H1 (cell line): ENCODE data around the gene RFX2. TPM values are rescaled to one million over a fixed set of nuclear protein-coding genes. Genes with fewer than 3 reads are reported as not detected.
A peak's percentile ranks its signal among the peaks of the same experiment; 100 is the strongest.

Experiments
- CTCF ChIA-PET: fragments of 300-600 bp; sonication (Branson Sonifier 250); formaldehyde crosslinking; loops from one replicate; lab custom pipeline; 2021; ENCODE audit not compliant: partially characterized antibody; lab: Charles Lee
- POLR2A ChIA-PET: fragments of 300-600 bp; sonication (Branson Sonifier 250); formaldehyde crosslinking; loops from one replicate; lab custom pipeline; 2021; ENCODE audit warnings: inconsistent platforms; ENCODE audit not compliant: partially characterized antibody; lab: Charles Lee
- DNase-seq, 2 experiments: peaks; one replicate each; pipeline versions ENCODE4 v3.0.0 to v3.0.0-alpha.2; 2010 to 2022; ENCODE audit warnings: low spot score in 2 of 2, low read depth in 1 of 2, mixed read lengths in 1 of 2
- FAIRE-seq: peaks from 2 replicates; lab custom pipeline; 2011; peaks lifted over from hg19 to GRCh38; lab: Jason Lieb, UNC
- H2AFZ ChIP-seq: 2 replicates; pipeline ENCODE4 v1.8.1; 2012; ENCODE audit warnings: low read length, inconsistent platforms
- H2AK5ac ChIP-seq: 2 replicates; pipeline ENCODE4 v1.6.1; 2013; ENCODE audit warnings: low read depth, low read length
- H2BK120ac ChIP-seq: replicated peaks from 2 replicates; pipeline ENCODE3; 2013; ENCODE audit warnings: low read depth, low read length, inconsistent platforms
- H2BK12ac ChIP-seq: 2 replicates; pipeline ENCODE4 v1.6.1; 2013; ENCODE audit warnings: low read depth, low read length
- H2BK15ac ChIP-seq: 2 replicates; pipeline ENCODE4 v1.6.1; 2013; ENCODE audit warnings: low read length
- H2BK20ac ChIP-seq: 2 replicates; pipeline ENCODE4 v1.6.1; 2013; ENCODE audit warnings: low read length
- H2BK5ac ChIP-seq: 2 replicates; pipeline ENCODE4 v1.6.1; 2013; ENCODE audit warnings: low read depth, low read length
- H3K14ac ChIP-seq: 2 replicates; pipeline ENCODE4 v1.6.1; 2013; ENCODE audit warnings: inconsistent platforms; ENCODE audit not compliant: insufficient read length
- H3K18ac ChIP-seq: 2 replicates; pipeline ENCODE4 v1.6.1; 2013; ENCODE audit warnings: low read length; ENCODE audit errors: extremely low read depth
- H3K23ac ChIP-seq: 2 replicates; pipeline ENCODE4 v1.6.1; 2013; ENCODE audit warnings: inconsistent platforms; ENCODE audit not compliant: insufficient read length
- H3K23me2 ChIP-seq: 2 replicates; pipeline ENCODE4 v1.6.1; 2013; ENCODE audit warnings: low read depth, low read length
- H3K27ac ChIP-seq: 2 replicates; pipeline ENCODE4 v1.6.1; 2011; ENCODE audit warnings: low read depth, low read length, inconsistent platforms
- H3K27me3 ChIP-seq, 4 experiments: replicated peaks in 1 of 4; 1 replicate in 1 of 4; 2 replicates in 3 of 4; pipeline versions ENCODE4 v1.6.1 to v1.8.1; 2011 to 2013; ENCODE audit warnings: low read length in 3 of 4, mild to moderate bottlenecking in 3 of 4, inconsistent platforms in 2 of 4, mixed read lengths in 2 of 4, moderate library complexity in 1 of 4; ENCODE audit not compliant: control insufficient read depth in 3 of 4, insufficient read depth in 3 of 4; ENCODE audit errors: extremely low read depth in 1 of 4
- H3K36me3 ChIP-seq, 4 experiments: 2 replicates each; pipeline versions ENCODE4 v1.6.1 to v1.8.1; 2011 to 2013; ENCODE audit warnings: mild to moderate bottlenecking in 4 of 4, low read length in 3 of 4, moderate library complexity in 2 of 4, control low read depth in 1 of 4, inconsistent platforms in 1 of 4; ENCODE audit not compliant: insufficient read depth in 4 of 4, control insufficient read depth in 2 of 4
- H3K4ac ChIP-seq: replicated peaks from 2 replicates; pipeline ENCODE3; 2013; ENCODE audit warnings: low read length, low read depth, mixed read lengths, inconsistent platforms; ENCODE audit not compliant: insufficient read length
- H3K4me1 ChIP-seq, 4 experiments: replicated peaks in 1 of 4; 1 replicate in 1 of 4; 2 replicates in 3 of 4; pipeline versions ENCODE4 v1.6.1 to v1.8.1; 2011 to 2013; ENCODE audit warnings: low read length in 3 of 4, inconsistent platforms in 2 of 4, mixed read lengths in 1 of 4; ENCODE audit not compliant: insufficient read depth in 4 of 4, control insufficient read depth in 3 of 4
- H3K4me2 ChIP-seq, 2 experiments: 2 replicates each; pipeline versions ENCODE4 v1.6.1 to v1.8.1; 2011 to 2013; ENCODE audit warnings: low read depth in 2 of 2, low read length in 2 of 2, control low read depth in 1 of 2, inconsistent platforms in 1 of 2, mild to moderate bottlenecking in 1 of 2; ENCODE audit not compliant: insufficient read depth in 1 of 2
- H3K4me3 ChIP-seq, 4 experiments: fragments of 200-600, 300-600 bp in 1 of 4; sonication (generic), shearing (Covaris generic), sonication (Bioruptor Twin) in 1 of 4; 2 replicates each; pipeline versions ENCODE4 v1.5.1 to v1.8.1; 2011 to 2016; ENCODE audit warnings: low read length in 4 of 4, low read depth in 3 of 4, control low read depth in 2 of 4, inconsistent platforms in 2 of 4, mild to moderate bottlenecking in 2 of 4, mixed read lengths in 1 of 4, moderate library complexity in 1 of 4; ENCODE audit not compliant: insufficient read depth in 2 of 4; ENCODE audit errors: extremely low read depth in 1 of 4
- H3K56ac ChIP-seq: replicated peaks from 2 replicates; pipeline ENCODE3; 2013; ENCODE audit warnings: low read depth, mild to moderate bottlenecking, mixed read lengths, low read length, inconsistent platforms; ENCODE audit not compliant: insufficient read length
- H3K79me1 ChIP-seq: 2 replicates; pipeline ENCODE4 v1.6.1; 2013; ENCODE audit warnings: low read depth, low read length, control low read depth
- H3K79me2 ChIP-seq, 2 experiments: 2 replicates each; pipeline versions ENCODE4 v1.6.1 to v1.8.1; 2012 to 2013; ENCODE audit warnings: low read length in 2 of 2, mild to moderate bottlenecking in 2 of 2, inconsistent platforms in 1 of 2; ENCODE audit not compliant: insufficient read depth in 2 of 2, control insufficient read depth in 1 of 2
- H3K9ac ChIP-seq, 4 experiments: replicated peaks in 1 of 4; 1 replicate in 1 of 4; 2 replicates in 3 of 4; pipeline versions ENCODE4 v1.6.1 to v1.8.1; 2011 to 2013; ENCODE audit warnings: low read depth in 3 of 4, low read length in 3 of 4, control low read depth in 2 of 4, mild to moderate bottlenecking in 2 of 4, moderate library complexity in 2 of 4, inconsistent platforms in 1 of 4; ENCODE audit errors: extremely low read depth in 1 of 4
- H3K9me3 ChIP-seq, 2 experiments: 2 replicates each; pipeline versions ENCODE4 v1.6.1 to v1.8.1; 2012 to 2013; ENCODE audit warnings: mild to moderate bottlenecking in 2 of 2, moderate library complexity in 2 of 2, control low read depth in 1 of 2, inconsistent platforms in 1 of 2, low read depth in 1 of 2, low read length in 1 of 2, mixed read lengths in 1 of 2; ENCODE audit not compliant: insufficient read depth in 2 of 2
- H4K20me1 ChIP-seq, 2 experiments: replicated peaks in 1 of 2; 2 replicates each; pipeline versions ENCODE3 to v1.8.1; 2011 to 2013; ENCODE audit warnings: inconsistent platforms in 2 of 2, low read length in 2 of 2, mild to moderate bottlenecking in 1 of 2; ENCODE audit not compliant: insufficient read depth in 2 of 2, control insufficient read depth in 1 of 2
- H4K5ac ChIP-seq: 2 replicates; pipeline ENCODE4 v1.6.1; 2013; ENCODE audit warnings: low read length, low read depth, mixed read lengths, inconsistent platforms; ENCODE audit not compliant: insufficient read length
- H4K8ac ChIP-seq: 2 replicates; pipeline ENCODE4 v1.8.0; 2013; ENCODE audit warnings: mild to moderate bottlenecking, moderate library complexity, low read length, inconsistent platforms; ENCODE audit not compliant: insufficient read depth; ENCODE audit errors: extremely low read depth
- H4K91ac ChIP-seq: replicated peaks from 2 replicates; pipeline ENCODE3; 2013; ENCODE audit warnings: low read length, mixed read lengths, inconsistent platforms; ENCODE audit not compliant: insufficient read length
- ATF2 ChIP-seq: IDR thresholded peaks from 2 replicates; pipeline ENCODE4 v1.6.1; 2012; ENCODE audit warnings: low read length, inconsistent platforms
- BCL11A ChIP-seq, 2 experiments: IDR thresholded peaks; one replicate each; pipeline ENCODE4 v1.6.1; 2011; ENCODE audit warnings: low read depth in 2 of 2, low read length in 2 of 2, mild to moderate bottlenecking in 2 of 2
- CTCF ChIP-seq, 3 experiments: IDR thresholded peaks; 1 replicate in 2 of 3; 2 replicates in 1 of 3; pipeline versions ENCODE4 v1.5.1 to v1.6.1; 2011; ENCODE audit warnings: low read length in 3 of 3, mild to moderate bottlenecking in 3 of 3, inconsistent platforms in 2 of 3, low read depth in 1 of 3, moderate library complexity in 1 of 3; ENCODE audit not compliant: insufficient read depth in 1 of 3; ENCODE audit errors: control extremely low read depth in 1 of 3
- EGR1 ChIP-seq: IDR thresholded peaks from 2 replicates; pipeline ENCODE4 v1.6.1; 2011; ENCODE audit warnings: low read depth, low read length, borderline replicate concordance
- EP300 ChIP-seq, 2 experiments: IDR thresholded peaks; 1 replicate in 1 of 2; 2 replicates in 1 of 2; pipeline ENCODE4 v1.6.1; 2011 to 2012; ENCODE audit warnings: low read depth in 2 of 2, low read length in 2 of 2, mild to moderate bottlenecking in 2 of 2, borderline replicate concordance in 1 of 2, inconsistent platforms in 1 of 2, moderate library complexity in 1 of 2
- FOSL1 ChIP-seq: IDR thresholded peaks from 2 replicates; pipeline ENCODE4 v1.6.1; 2011; ENCODE audit warnings: mild to moderate bottlenecking, low read depth, low read length, moderate library complexity; ENCODE audit not compliant: insufficient read depth
- PHF8 ChIP-seq: fragments of 200-600 bp; sonication (generic); conservative IDR thresholded peaks from 2 replicates; pipeline ENCODE4 v1.7.1; 2012; ENCODE audit warnings: low read depth, mild to moderate bottlenecking, inconsistent platforms, low read length, moderate library complexity
- SP4 ChIP-seq: IDR thresholded peaks from 2 replicates; pipeline ENCODE4 v1.6.1; 2012; ENCODE audit warnings: low read length, inconsistent platforms
- TCF12 ChIP-seq: IDR thresholded peaks from 2 replicates; pipeline ENCODE4 v1.6.1; 2011; ENCODE audit warnings: low read depth, mild to moderate bottlenecking, low read length
- WGBS, 2 experiments: shearing (Covaris generic) in 1 of 2; methylation state at CpG; one replicate each; pipeline versions ENCODE4 v1.1.6 to v1.1.7; 2013 to 2015; ENCODE audit warnings: low lambda C conversion rate in 2 of 2, mixed read lengths in 2 of 2, inconsistent platforms in 1 of 2, low coverage in 1 of 2, missing lambda C conversion rate in 1 of 2; ENCODE audit not compliant: insufficient replicate concordance in 2 of 2, insufficient coverage in 1 of 2, insufficient read length in 1 of 2; ENCODE audit errors: extremely low coverage in 1 of 2, missing lambda C conversion rate in 1 of 2; 5-methylcytosine and 5-hydroxymethylcytosine counted together
- polyA plus RNA-seq, 7 experiments: library from polyadenylated mRNA; depleted of rRNA in 3 of 7; stranded (reverse) in 5 of 7; unstranded in 2 of 7; fragments of >200 nt in 5 of 7; fragments of 200-250 nt in 2 of 7; gene quantifications; 1 replicate in 5 of 7; 2 replicates in 1 of 7; 4 replicates in 1 of 7; pipeline versions ENCODE4 v1.2.1 to v1.2.3, GENCODE V29; 2011 to 2013; ENCODE audit warnings: missing spikeins in 2 of 7, mixed read lengths in 2 of 7
- total RNA-seq: library from RNA; stranded (reverse); fragmentation: NEBNext Ultra II Directional; extraction: Animal tissue kit (Norgen Biotek cat#: 25700); gene quantifications from 2 replicates; pipeline ENCODE4 v1.2.1, GENCODE V29; 2021

RFX2 gene
- total and polyA plus RNA-seq, 2 of the 8 experiments (the other 6 are each of a cell fraction or from before 2014, with no cell fraction given), result 4.8 to 5.3 TPM

- no peak overlapping the region for H4K91ac ChIP-seq
- H3K23me2 ChIP-seq, result no peaks in the 10 kb centered on the region
- no peak overlapping the region for H3K18ac ChIP-seq
- H2AK5ac ChIP-seq, result no peak overlapping the region; the same call in 1 of the 2 replicates
- peaks cover 46% of the 10 kb centered on the region for H3K79me1 ChIP-seq
- TF ChIP-seq TCF12, result no peak
- TF ChIP-seq BCL11A (IDR thresholded peaks at IDR 0.05; ENCODE audit: low read depth in 2 of 2, low read length in 2 of 2), result no peak
- TF ChIP-seq CTCF (IDR thresholded peaks at IDR 0.05; ENCODE audit: control extremely low read depth in 1 of 3, insufficient read depth in 1 of 3, low read depth in 1 of 3, low read length in 3 of 3), result no peak
- no peak for TF ChIP-seq PHF8
- no peak for TF ChIP-seq EP300 (IDR thresholded peaks at IDR 0.05; ENCODE audit: borderline replicate concordance in 1 of 2, low read depth in 2 of 2, low read length in 2 of 2)
- no peak for TF ChIP-seq FOSL1
- no peak for TF ChIP-seq SP4
- TF ChIP-seq ATF2, result no peak
- no peak for TF ChIP-seq EGR1
- H2BK12ac ChIP-seq, result no peak overlapping the region
- no peak overlapping the region for H3K56ac ChIP-seq
- H3K27ac ChIP-seq, result no peak overlapping the region
- no peak overlapping the region for H3K4me3 ChIP-seq
- H4K8ac ChIP-seq, result no peak overlapping the region
- H3K14ac ChIP-seq, result no peak overlapping the region
- no peaks in the 10 kb centered on the region for H3K36me3 ChIP-seq
- 90% methylated on average over 12 of the region's 12 CpGs; no CpG with 5 or more reads in 1 of the 2 experiments for WGBS, 2 experiments
- peaks cover 15 to 48% (median 35%) of the 10 kb centered on the region in 4 experiments for H3K4me1 ChIP-seq
- no peak overlapping the region for H2BK120ac ChIP-seq
- no peak for DNase-seq
- 0 out of 2 replicates have a peak overlapping the region, but pooled peaks have one; percentile 9 for H2BK5ac ChIP-seq
- H2BK15ac ChIP-seq, result no peak overlapping the region
- H3K79me2 ChIP-seq, result peaks cover 9 to 94% of the 10 kb centered on the region in 2 experiments
- H3K23ac ChIP-seq, result no peak overlapping the region
- H3K9ac ChIP-seq, result no peak overlapping the region
- no peak overlapping the region for H4K5ac ChIP-seq
- ChIA-PET POLR2A (interaction anchor here (0.9 to 1.9 kb wide), 5 partner anchors 10 to 64 kb away, joined by 3 to 6 read pairs (median 4); partner anchors contain the start of gene RANBP3), CTCF (interaction anchor here (0.8 to 5.8 kb wide), 8 partner anchors 8 to 153 kb away, joined by 3 to 43 read pairs (median 4); no protein-coding TSS in a partner anchor)
- peaks cover 35 to 47% of the 10 kb centered on the region in 2 experiments for H4K20me1 ChIP-seq
- no peak overlapping the region for H3K4me2 ChIP-seq
- no peak overlapping the region for H2AFZ ChIP-seq
- no peaks in the 10 kb centered on the region; a peak in 1 of 7 replicates for H3K27me3 ChIP-seq
- no peak overlapping the region for H2BK20ac ChIP-seq
- FAIRE-seq, result no peak
- H3K4ac ChIP-seq, result no peak overlapping the region
- no peaks in the 10 kb centered on the region for H3K9me3 ChIP-seq
These were observed 153.6 kb downstream of the RFX2 start for GRCh38 chr19:5956728-5957127.
